AG10803 (cell line): Measurements from ENCODE around the gene NCOA3.

ENCODE experiments used
- DNase-seq: peaks from one replicate; pipeline ENCODE4 v3.0.0; 2010; ENCODE audit warnings: low read depth
- H3K4me3 ChIP-seq: 2 replicates; pipeline ENCODE4 v1.5.1; 2011; ENCODE audit warnings: mild to moderate bottlenecking, low read length, control low read depth
- TF ChIP-seq, protein P1 (sequence below): conservative IDR thresholded peaks from 2 replicates; pipeline ENCODE4 v1.5.1; 2011; ENCODE audit warnings: mild to moderate bottlenecking, low read length, control low read depth, inconsistent platforms

The NCOA3 gene

DNA sequence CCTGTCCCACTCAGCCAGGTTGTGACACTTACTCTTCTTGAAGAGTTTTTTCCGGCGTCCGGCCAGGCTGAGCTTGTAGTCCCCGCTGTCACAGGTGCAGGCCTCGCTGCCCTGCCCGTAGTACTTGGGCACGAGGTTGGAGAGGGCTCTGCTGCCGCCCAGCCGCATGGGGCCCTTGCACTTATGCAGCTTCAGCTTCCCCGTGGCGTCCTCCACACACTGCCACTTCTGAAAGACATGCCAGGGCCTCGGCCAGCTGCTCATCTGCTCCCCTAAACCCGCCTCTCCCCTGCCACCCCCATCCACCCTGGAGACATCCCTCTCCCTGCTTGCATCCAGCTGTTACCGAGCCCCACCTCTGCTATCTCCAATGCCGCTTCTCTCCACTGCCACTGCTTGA is 170.5 kb downstream of the NCOA3 start:
- DNase-seq: no peak

DNA sequence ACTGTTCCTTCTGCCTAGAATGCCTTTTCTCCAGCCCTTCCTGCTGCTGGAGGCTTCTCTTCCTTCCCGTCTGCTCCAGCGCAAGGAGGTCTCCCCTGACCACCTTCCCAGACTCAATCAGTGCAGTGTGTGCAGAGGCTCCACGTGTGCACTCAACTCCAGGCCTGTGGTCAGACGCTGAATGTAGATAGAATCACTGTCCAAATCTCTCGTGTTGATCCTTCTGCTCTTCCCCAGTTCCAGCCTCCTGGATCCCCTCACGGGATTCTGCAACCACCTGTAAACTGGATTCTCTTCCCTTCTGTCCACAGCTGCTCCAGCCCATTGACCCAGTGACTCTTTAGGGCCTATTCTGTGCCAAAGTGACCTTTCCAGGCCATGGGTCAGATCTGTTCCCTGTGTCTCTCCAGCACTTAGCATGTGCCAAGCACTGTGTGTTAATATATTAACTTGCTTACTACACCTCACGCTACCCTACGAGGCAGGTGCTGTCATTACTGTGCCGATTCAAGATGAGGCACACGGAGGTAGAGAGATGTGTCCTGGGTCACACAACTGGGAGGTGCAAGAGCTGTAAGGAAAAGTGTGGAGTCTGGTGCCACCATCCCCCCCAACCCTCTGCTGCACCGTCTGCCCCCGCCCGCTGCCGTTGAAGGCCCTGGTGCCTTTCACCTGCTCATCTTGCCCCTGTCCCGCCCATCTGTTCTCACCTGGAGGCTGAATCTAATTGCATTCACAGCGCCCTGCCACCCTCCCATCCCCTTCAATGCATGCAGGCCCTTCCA is 171.4 kb downstream of the NCOA3 start:
- TF ChIP-seq, protein P1, sequence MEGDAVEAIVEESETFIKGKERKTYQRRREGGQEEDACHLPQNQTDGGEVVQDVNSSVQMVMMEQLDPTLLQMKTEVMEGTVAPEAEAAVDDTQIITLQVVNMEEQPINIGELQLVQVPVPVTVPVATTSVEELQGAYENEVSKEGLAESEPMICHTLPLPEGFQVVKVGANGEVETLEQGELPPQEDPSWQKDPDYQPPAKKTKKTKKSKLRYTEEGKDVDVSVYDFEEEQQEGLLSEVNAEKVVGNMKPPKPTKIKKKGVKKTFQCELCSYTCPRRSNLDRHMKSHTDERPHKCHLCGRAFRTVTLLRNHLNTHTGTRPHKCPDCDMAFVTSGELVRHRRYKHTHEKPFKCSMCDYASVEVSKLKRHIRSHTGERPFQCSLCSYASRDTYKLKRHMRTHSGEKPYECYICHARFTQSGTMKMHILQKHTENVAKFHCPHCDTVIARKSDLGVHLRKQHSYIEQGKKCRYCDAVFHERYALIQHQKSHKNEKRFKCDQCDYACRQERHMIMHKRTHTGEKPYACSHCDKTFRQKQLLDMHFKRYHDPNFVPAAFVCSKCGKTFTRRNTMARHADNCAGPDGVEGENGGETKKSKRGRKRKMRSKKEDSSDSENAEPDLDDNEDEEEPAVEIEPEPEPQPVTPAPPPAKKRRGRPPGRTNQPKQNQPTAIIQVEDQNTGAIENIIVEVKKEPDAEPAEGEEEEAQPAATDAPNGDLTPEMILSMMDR: no peak
- no peak overlapping the region for H3K4me3 ChIP-seq
- DNase-seq: no peak

More for the DNA sequence above, 170.5 kb downstream of the NCOA3 start:
- TF ChIP-seq, protein P1: no peak
- H3K4me3 ChIP-seq: no peak overlapping the region

DNA sequence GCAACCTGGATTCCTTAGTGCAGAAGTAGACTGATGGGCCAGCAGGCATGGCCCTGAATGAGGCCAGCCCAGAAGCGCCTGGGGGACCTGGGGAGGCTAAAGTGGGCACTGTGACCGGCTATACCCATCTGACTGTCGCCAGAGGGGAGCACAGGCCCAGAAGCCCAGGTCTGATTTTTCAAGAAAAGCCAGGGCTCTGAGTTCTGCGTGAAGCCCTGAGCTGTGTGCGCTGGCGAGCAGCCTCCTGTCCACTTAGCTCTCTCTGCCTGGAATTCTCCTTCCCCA is 171.9 kb downstream of the NCOA3 start:
- no peak overlapping the region for H3K4me3 ChIP-seq
- TF ChIP-seq, protein P1: no peak
- no peak for DNase-seq

DNA sequence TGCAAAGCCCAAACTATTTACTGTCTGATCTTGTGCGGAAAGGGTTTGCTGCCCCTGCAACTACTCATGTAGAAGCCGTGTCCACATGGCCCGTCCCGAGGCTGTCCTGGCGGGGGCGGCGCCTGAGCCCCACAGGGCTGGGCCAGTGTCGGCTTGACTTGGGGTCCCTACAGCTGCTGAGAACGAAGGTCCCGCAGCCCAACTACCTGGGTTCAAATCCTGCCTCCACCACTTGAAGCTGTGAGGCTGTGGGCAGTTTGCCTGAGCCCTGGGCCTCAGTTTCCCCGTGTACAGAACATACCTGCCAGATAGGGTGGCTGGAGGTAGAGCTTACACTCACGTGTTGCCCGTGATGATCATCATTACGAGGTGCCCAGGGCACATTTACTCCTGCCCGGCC is 172.5 kb downstream of the NCOA3 start:
- no peak overlapping the region for H3K4me3 ChIP-seq
- TF ChIP-seq, protein P1: no peak
- DNase-seq: no peak

DNA sequence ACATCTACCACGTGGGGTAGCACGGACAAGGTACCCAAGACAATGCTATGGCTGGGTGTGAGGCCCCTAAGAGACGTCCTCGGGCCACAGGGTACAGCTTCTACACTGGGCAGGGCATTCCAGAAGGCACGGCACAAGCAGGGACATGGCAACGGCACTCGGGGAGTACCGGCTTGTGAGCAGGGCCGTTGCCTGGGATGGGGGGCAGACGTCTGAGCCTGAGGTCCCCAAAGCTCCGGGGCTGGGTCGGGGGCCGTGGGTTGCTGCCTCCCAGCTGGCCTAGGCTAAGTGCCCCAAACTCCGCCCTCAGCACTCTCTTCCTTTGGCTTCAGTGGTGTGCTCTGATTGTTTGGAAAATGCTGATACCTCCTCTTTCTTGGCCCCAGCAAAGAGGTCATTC is 173.0 kb downstream of the NCOA3 start:
- no peak overlapping the region for H3K4me3 ChIP-seq
- TF ChIP-seq, protein P1: no peak
- DNase-seq: no peak

DNA sequence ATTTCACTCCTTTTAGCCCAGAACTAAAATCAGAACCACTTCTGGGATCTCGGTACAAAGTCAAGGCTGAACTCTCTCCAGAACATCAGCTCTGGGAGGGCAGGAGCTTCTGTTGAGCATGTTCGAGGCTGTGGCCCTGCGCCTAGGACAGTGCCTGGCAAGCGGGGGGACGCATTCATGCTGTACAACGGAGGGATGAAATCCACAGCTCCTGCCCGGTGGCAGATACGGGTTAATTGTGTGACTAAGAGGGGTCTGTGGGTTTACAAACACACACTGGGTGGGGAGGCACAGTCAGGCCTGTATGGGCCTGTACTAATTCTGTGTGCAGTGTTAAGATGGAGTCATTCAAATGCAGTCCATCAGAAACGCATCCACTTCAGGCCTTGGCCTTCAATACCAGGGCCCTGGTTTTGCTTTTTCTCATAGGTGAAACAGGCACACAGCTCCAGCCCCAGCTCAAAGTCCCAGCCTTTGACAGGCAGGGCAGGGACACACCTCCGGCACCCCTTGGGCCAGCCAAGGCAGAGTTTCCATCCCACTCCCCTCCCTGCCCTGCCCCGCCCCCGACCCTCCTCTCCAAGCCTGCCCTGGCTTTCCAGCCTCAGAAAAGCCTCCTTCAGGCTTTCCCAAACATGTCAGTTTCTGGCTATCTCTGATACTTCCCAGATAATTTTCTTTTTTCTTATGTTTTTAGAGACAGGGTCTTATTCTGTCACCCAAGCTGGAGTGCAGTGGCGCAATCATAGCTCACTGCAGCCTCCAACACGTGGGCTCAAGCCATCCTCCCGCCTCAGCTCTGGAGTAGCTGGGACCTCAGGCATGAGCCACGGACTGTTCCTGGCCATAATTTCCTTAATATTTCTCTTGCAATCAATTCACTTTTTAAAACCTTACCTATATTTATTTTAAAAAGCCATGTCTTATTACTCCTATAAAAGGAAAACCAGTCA is 173.8 kb downstream of the NCOA3 start:
- DNase-seq: no peak
- TF ChIP-seq, protein P1: no peak
- no peak overlapping the region for H3K4me3 ChIP-seq

DNA sequence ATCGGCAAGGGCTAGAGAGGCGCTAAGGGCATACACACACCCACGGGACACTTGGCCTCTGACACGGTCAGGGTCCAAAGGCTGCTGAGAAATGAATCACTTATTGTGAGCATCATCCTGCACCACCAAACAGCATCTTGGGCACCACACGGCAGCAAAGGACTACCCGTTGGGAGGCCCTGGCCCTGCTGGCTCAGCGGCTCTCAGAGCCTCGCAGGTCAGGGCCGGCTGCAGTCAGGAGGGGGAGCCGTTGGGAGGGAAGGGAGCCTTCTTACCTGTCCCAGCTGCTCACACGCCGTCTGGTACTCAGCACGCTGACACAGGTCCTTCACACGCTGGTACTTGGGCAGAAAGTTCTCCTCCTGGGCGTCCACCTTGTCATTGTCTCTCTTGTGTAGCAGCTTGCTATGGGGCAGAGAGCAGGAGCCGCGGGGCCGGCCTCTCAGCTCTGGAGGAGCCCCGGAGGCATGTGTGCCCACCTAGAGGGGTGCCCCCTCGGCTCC is 174.6 kb downstream of the NCOA3 start:
- DNase-seq: no peak
- TF ChIP-seq, protein P1: no peak
- H3K4me3 ChIP-seq: no peak overlapping the region
